HL-60 (cell line): ENCODE data around the gene SHCBP1.

Experiments
- CTCF ChIP-seq: IDR thresholded peaks from one replicate; pipeline ENCODE4 v1.5.1; 2011; ENCODE audit warnings: low read length, control low read depth, inconsistent platforms; ENCODE audit not compliant: insufficient read depth
- POLR2AphosphoS5 ChIP-seq: IDR thresholded peaks from 2 replicates; pipeline ENCODE4 v1.6.1; 2012; ENCODE audit warnings: low read depth
- REST ChIP-seq: IDR thresholded peaks from 2 replicates; pipeline ENCODE4 v1.6.1; 2012; ENCODE audit warnings: low read depth; ENCODE audit not compliant: insufficient replicate concordance
- SPI1 ChIP-seq: IDR thresholded peaks from 2 replicates; pipeline ENCODE4 v1.6.1; 2012; ENCODE audit warnings: low read depth, mild to moderate bottlenecking, borderline replicate concordance

- TF ChIP-seq CTCF = no peak
- no peak for TF ChIP-seq POLR2AphosphoS5
- TF ChIP-seq REST = no peak
- TF ChIP-seq SPI1 = no peak
Measured at GRCh38 chr16:46649588-46650253, 28.5 kb upstream of the SHCBP1 start.
